Stimulated activated CD4-positive, alpha-beta T cell treated with anti-CD3 and anti-CD28 coated beads, Interleukin-4, amount 100 ng/mL, for 1 hour (primary cell): ENCODE data around the gene GRN.
A peak's percentile ranks its signal among the peaks of the same experiment; 100 is the strongest.
"Not testable (repeated sequence)": the region's sequence is repeated elsewhere in the genome, so short reads cannot be mapped to it uniquely, and the experiment has no call there.

Experiments
- DNase-seq: peaks from one replicate; pipeline ENCODE4 v3.0.0-alpha.2; 2020

Gene GRN

GRCh38 chr17:44383861-44384260 is 38.8 kb downstream of the GRN start:
- DNase-seq = no peak

- no peak for DNase-seq
These were observed 39.2 kb downstream of the GRN start for GRCh38 chr17:44384281-44384822.

GRCh38 chr17:44384823-44385286 is 39.8 kb downstream of the GRN start:
- no peak for DNase-seq

GRCh38 chr17:44385287-44386181 is 40.4 kb downstream of the GRN start:
- DNase-seq = peak; percentile 86

GRCh38 chr17:44386182-44386525 is 41.1 kb downstream of the GRN start:
- no peak for DNase-seq

GRCh38 chr17:44387804-44388203 is 42.7 kb downstream of the GRN start:
- no peak for DNase-seq

- no peak for DNase-seq
These were observed 44.2 kb downstream of the GRN start, which contains the start of gene ITGA2B for GRCh38 chr17:44389281-44389680. Gene ITGA2B, minus strand, starts transcription at chr17:44389649. Its CDS starts 176 bp downstream, at chr17:44389473.

GRCh38 chr17:44389723-44390202 is 44.7 kb downstream of the GRN start:
- DNase-seq = no peak

GRCh38 chr17:44390250-44390870 is 45.3 kb downstream of the GRN start:
- DNase-seq = no peak

GRCh38 chr17:44394112-44394511 is 49.0 kb downstream of the GRN start:
- not testable (repeated sequence) for DNase-seq

- no peak for DNase-seq
These were observed 49.7 kb downstream of the GRN start for GRCh38 chr17:44394833-44395232.

GRCh38 chr17:44396946-44397345 is 51.8 kb downstream of the GRN start:
- no peak for DNase-seq

GRCh38 chr17:44397479-44398440 is 52.7 kb downstream of the GRN start:
- DNase-seq = no peak

- DNase-seq = no peak
These were observed 53.9 kb downstream of the GRN start for GRCh38 chr17:44398692-44399691.

- DNase-seq = no peak
These were observed 55.2 kb downstream of the GRN start for GRCh38 chr17:44400226-44400847.
